GM21786 (cell line): ENCODE measurements around the gene ROCK2.

Experiments
- ATAC-seq: cut with Tn5 transposase; IDR thresholded peaks from one replicate; pipeline ENCODE4 v1.9.1; 2021; ENCODE audit not compliant: unreplicated experiment

Gene ROCK2

GRCh38 chr2:11368059-11368572 is 23.7 kb upstream of the ROCK2 start:
- no peak for ATAC-seq

- ATAC-seq: no peak
Measured at GRCh38 chr2:11367170-11367730, 22.8 kb upstream of the ROCK2 start.

GRCh38 chr2:11366326-11366741 is 21.9 kb upstream of the ROCK2 start:
- ATAC-seq: no peak

- ATAC-seq: no peak
Measured at GRCh38 chr2:11365096-11365879, 20.9 kb upstream of the ROCK2 start.

- no peak for ATAC-seq
Measured at GRCh38 chr2:11364565-11364887, 20.1 kb upstream of the ROCK2 start.

GRCh38 chr2:11363868-11364564 is 19.6 kb upstream of the ROCK2 start:
- ATAC-seq: no peak

GRCh38 chr2:11359865-11360264 is 15.4 kb upstream of the ROCK2 start:
- ATAC-seq: no peak

GRCh38 chr2:11357428-11357972 is 13.1 kb upstream of the ROCK2 start:
- ATAC-seq: no peak

- ATAC-seq: no peak
Measured at GRCh38 chr2:11356764-11357163, 12.3 kb upstream of the ROCK2 start.

- ATAC-seq: no peak
Measured at GRCh38 chr2:11355194-11356053, 11.0 kb upstream of the ROCK2 start.

- ATAC-seq: no peak
Measured at GRCh38 chr2:11354363-11355154, 10.1 kb upstream of the ROCK2 start.

- ATAC-seq: no peak
Measured at GRCh38 chr2:11352781-11353537, 8.5 kb upstream of the ROCK2 start.

GRCh38 chr2:11348209-11348749 is 3.8 kb upstream of the ROCK2 start:
- no peak for ATAC-seq

GRCh38 chr2:11347403-11347959 is 3.0 kb upstream of the ROCK2 start:
- no peak for ATAC-seq

- no peak for ATAC-seq
Measured at GRCh38 chr2:11346023-11346482, 1.6 kb upstream of the ROCK2 start.

- ATAC-seq: peak; percentile 2
Measured at GRCh38 chr2:11344956-11345677, 681 bp upstream of the ROCK2 start.

- peak; percentile 31 for ATAC-seq
Measured at GRCh38 chr2:11343650-11344341, 640 bp downstream of the ROCK2 start.

- ATAC-seq: no peak
Measured at GRCh38 chr2:11343368-11343649, 1.1 kb downstream of the ROCK2 start.
